Caco-2 (cell line): ENCODE data around the gene AKTIP. TPM values are rescaled to one million over a fixed set of nuclear protein-coding genes. Genes with fewer than 3 reads are reported as not detected.
A peak's percentile ranks its signal among the peaks of the same experiment; 100 is the strongest.

Experiments
- BruUV-seq: library from RNA; stranded (reverse); fragments of 400-500 nt; replicated peaks from 2 replicates; lab custom pipeline; 2021; lab: Mats Ljungman, UMichigan
- CTCF ChIA-PET: fragments of 300-600 bp; sonication (Branson Sonifier 250); formaldehyde crosslinking; loops from one replicate; lab custom pipeline; 2022; ENCODE audit warnings: antibody characterized with exemption; lab: Charles Lee
- POLR2A ChIA-PET: fragments of 300-600 bp; sonication (Branson Sonifier 250); formaldehyde crosslinking; loops from one replicate; lab custom pipeline; 2022; ENCODE audit warnings: antibody characterized with exemption; lab: Charles Lee
- DNase-seq, 2 experiments: peaks; one replicate each; pipeline versions ENCODE4 v3.0.0 to v3.0.0-alpha.2; 2020 to 2022
- H3K27me3 ChIP-seq: replicated peaks from 2 replicates; pipeline ENCODE4 v1.6.0; 2011; ENCODE audit warnings: low read length; ENCODE audit not compliant: control insufficient read depth, insufficient read depth
- H3K36me3 ChIP-seq: 2 replicates; pipeline ENCODE4 v1.5.1; 2011; ENCODE audit warnings: low read length; ENCODE audit not compliant: control insufficient read depth, insufficient read depth
- H3K4me1 ChIP-seq: fragments of 250-450 bp; sonication (Bioruptor Pico); 2 replicates; pipeline ENCODE4 v1.5.1; 2020; ENCODE audit warnings: mild to moderate bottlenecking
- H3K4me3 ChIP-seq: 2 replicates; pipeline ENCODE4 v1.5.1; 2011; ENCODE audit warnings: low read depth, mild to moderate bottlenecking, control low read depth, low read length
- H3K9me3 ChIP-seq: fragments of 250-450 bp; sonication (Bioruptor Pico); 2 replicates; pipeline ENCODE4 v1.5.1; 2020; ENCODE audit warnings: mild to moderate bottlenecking, moderate library complexity
- H3K27ac Mint-ChIP-seq: one replicate; pipeline ENCODE4 v1.8.0; 2022; ENCODE audit warnings: mixed read lengths; ENCODE audit not compliant: unreplicated experiment
- H3K27me3 Mint-ChIP-seq: one replicate; pipeline ENCODE4 v1.8.0; 2022; ENCODE audit warnings: mixed read lengths; ENCODE audit not compliant: insufficient read depth, unreplicated experiment
- H3K36me3 Mint-ChIP-seq: one replicate; pipeline ENCODE4 v1.8.0; 2022; ENCODE audit warnings: mild to moderate bottlenecking, mixed read lengths; ENCODE audit not compliant: insufficient read depth, unreplicated experiment
- H3K4me1 Mint-ChIP-seq: one replicate; pipeline ENCODE4 v1.8.0; 2022; ENCODE audit warnings: low read depth, mixed read lengths; ENCODE audit not compliant: unreplicated experiment
- H3K4me3 Mint-ChIP-seq: one replicate; pipeline ENCODE4 v1.8.0; 2022; ENCODE audit warnings: mild to moderate bottlenecking, moderate library complexity, mixed read lengths; ENCODE audit not compliant: unreplicated experiment
- H3K9me3 Mint-ChIP-seq: one replicate; pipeline ENCODE4 v1.8.0; 2022; ENCODE audit warnings: mixed read lengths; ENCODE audit not compliant: unreplicated experiment
- CTCF ChIP-seq, 2 experiments: fragments of 200-600 bp in 1 of 2; IDR thresholded peaks; 1 replicate in 1 of 2; 2 replicates in 1 of 2; pipeline versions ENCODE4 v1.5.1 to v1.8.0; 2011 to 2022; ENCODE audit warnings: antibody characterized with exemption in 1 of 2, control low read depth in 1 of 2, inconsistent platforms in 1 of 2, low read depth in 1 of 2, low read length in 1 of 2, mild to moderate bottlenecking in 1 of 2, moderate library complexity in 1 of 2; ENCODE audit not compliant: insufficient read depth in 1 of 2, severe bottlenecking in 1 of 2, unreplicated experiment in 1 of 2
- intact Hi-C: fragments of 100-400 bp; cut with micrococcal nuclease; formaldehyde crosslinking; loops from one replicate; pipeline ENCODE4 v1.10.0; 2022; ENCODE audit not compliant: unreplicated experiment
- total RNA-seq: library from RNA; stranded (reverse); gene quantifications from 2 replicates; pipeline ENCODE4 v1.2.3, GENCODE V29; 2022

AKTIP gene
- total RNA-seq, 1 experiment from 2014 or later = 127 TPM

DNA sequence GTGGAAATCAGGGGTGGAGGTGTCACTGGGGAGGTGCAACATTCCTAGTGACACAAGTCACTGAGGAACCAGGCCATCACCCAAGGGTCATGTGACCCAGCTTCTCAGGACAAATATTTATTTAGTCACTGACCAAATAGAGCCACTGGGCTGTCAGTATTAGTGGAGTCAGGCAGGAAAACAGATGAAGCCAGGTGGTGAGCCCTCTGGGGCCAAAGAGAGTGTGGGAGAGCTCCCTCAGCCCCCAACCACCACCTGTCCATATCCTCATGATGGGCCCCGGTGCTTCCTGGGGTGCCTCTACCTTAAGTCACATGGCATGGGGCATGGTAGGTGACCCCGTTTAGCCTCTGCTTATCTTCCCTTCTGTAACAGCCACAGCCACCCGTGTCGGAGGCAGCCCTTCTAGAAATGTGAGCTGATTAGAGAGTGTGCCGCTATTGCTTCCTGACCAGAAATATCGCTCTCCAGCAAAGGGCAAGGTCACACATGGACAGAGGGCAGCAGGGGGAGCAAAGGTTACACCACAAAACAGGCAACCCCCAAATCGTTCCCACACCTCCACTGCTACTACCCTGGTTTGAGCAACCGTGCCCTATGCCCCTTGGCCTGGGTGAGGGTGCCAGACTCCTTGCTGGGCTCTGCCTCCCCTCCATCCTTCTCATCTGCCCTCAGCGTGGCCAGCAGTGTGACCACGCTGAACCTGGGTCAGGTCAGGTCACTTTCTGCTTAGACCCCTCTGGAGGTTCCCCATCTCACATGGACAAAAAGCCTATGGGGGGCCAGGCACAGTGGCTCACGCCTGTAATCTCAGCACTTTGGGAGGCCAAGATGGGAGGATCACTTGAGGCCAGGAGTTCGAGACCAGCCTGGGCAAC, 8.6 kb upstream of the AKTIP start:
- no peaks in the 10 kb centered on the region for H3K36me3 ChIP-seq
- intact Hi-C loops = loop anchor here (1.0 to 5.0 kb wide), 6 partner anchors 8 to 194 kb away; partner anchors contain the start of genes AKTIP and RBL2

GRCh38 chr16:53511084-53511402, 8.0 kb upstream of the AKTIP start:
- BruUV-seq = no TSS peak
- intact Hi-C loops = loop anchor here (1.0 to 5.0 kb wide), 6 partner anchors 8 to 194 kb away; partner anchors contain the start of genes AKTIP and RBL2
- H3K27me3 Mint-ChIP-seq = no peaks in the 10 kb centered on the region

More for the DNA sequence above, 8.6 kb upstream of the AKTIP start:
- peaks cover 23% of the 10 kb centered on the region for H3K4me1 Mint-ChIP-seq
- peak in 1 of 2 experiments; percentile 13 for TF ChIP-seq CTCF (IDR thresholded peaks at IDR 0.05; ENCODE audit: insufficient read depth in 1 of 2, low read depth in 1 of 2, low read length in 1 of 2, severe bottlenecking in 1 of 2, unreplicated experiment in 1 of 2)
- H3K36me3 Mint-ChIP-seq = no peaks in the 10 kb centered on the region
- no peaks in the 10 kb centered on the region for H3K27me3 Mint-ChIP-seq
- peak; percentile 89 to 92 for DNase-seq
- Histone ChIP-seq H3K4me3 (no peak overlapping the region), H3K4me1 (peaks cover 31% of the 10 kb centered on the region), H3K9me3 (peaks cover 26% of the 10 kb centered on the region), H3K27me3 (no peaks in the 10 kb centered on the region)
- peak overlapping the region; percentile 25 for H3K4me3 Mint-ChIP-seq
- peak overlapping the region; percentile 87 for H3K27ac Mint-ChIP-seq
- POLR2A ChIA-PET = interaction anchor here (2.1 kb wide), 1 partner anchor 10 kb away, joined by 10 read pairs; no protein-coding TSS in a partner anchor
- TSS peak; percentile 93 for BruUV-seq
- peaks cover 9% of the 10 kb centered on the region for H3K9me3 Mint-ChIP-seq
- CTCF ChIA-PET = interaction anchor here (1.0 to 2.1 kb wide), 6 partner anchors 9 to 98 kb away, joined by 3 to 9 read pairs (median 6); partner anchors contain the start of gene AKTIP

More at GRCh38 chr16:53511084-53511402, 8.0 kb upstream of the AKTIP start:
- Mint-ChIP-seq H3K9me3 (peaks cover 9% of the 10 kb centered on the region), H3K36me3 (no peaks in the 10 kb centered on the region), H3K4me3 (peak overlapping the region; percentile 25), H3K27ac (peak overlapping the region; percentile 87), H3K4me1 (peaks cover 23% of the 10 kb centered on the region)
- no peak for DNase-seq
- Histone ChIP-seq H3K36me3 (no peaks in the 10 kb centered on the region), H3K9me3 (peaks cover 26% of the 10 kb centered on the region), H3K27me3 (no peaks in the 10 kb centered on the region), H3K4me3 (no peak overlapping the region), H3K4me1 (peaks cover 31% of the 10 kb centered on the region)
- CTCF ChIA-PET = interaction anchor here (1.0 to 2.1 kb wide), 6 partner anchors 8 to 99 kb away, joined by 3 to 9 read pairs (median 6); partner anchors contain the start of gene AKTIP
- POLR2A ChIA-PET = interaction anchor here (2.1 kb wide), 1 partner anchor 9 kb away, joined by 10 read pairs; no protein-coding TSS in a partner anchor
- TF ChIP-seq CTCF (IDR thresholded peaks at IDR 0.05; ENCODE audit: insufficient read depth in 1 of 2, low read depth in 1 of 2, low read length in 1 of 2, severe bottlenecking in 1 of 2, unreplicated experiment in 1 of 2) = no peak
